Activated T-helper 1 cell treated with Interleukin-2 at 50 U/mL for 16 hours (primary cell): ENCODE data around the gene ADAP1.

Experiments used
- DNase-seq: peaks from one replicate; pipeline ENCODE4 v3.0.0-alpha.2; 2020; ENCODE audit warnings: low read depth

The ADAP1 gene

DNA sequence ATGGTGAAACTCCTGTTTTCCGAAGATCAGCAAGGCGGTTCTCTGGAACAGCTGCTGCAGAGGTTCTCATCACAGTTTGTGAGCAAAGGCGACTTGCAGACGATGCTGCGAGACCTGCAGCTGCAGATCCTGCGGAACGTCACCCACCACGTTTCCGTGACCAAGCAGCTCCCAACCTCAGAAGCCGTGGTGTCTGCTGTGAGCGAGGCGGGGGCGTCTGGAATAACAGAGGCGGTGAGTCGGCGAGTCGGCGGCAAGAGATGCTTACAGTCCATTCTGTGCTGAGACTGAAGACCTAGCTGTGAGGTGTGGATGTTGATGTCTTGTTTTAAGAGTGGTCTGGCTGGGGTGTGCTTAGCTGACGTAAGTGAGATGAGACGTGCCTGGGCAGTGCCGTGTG, 94.3 kb downstream of the ADAP1 start:
- DNase-seq: no peak

DNA sequence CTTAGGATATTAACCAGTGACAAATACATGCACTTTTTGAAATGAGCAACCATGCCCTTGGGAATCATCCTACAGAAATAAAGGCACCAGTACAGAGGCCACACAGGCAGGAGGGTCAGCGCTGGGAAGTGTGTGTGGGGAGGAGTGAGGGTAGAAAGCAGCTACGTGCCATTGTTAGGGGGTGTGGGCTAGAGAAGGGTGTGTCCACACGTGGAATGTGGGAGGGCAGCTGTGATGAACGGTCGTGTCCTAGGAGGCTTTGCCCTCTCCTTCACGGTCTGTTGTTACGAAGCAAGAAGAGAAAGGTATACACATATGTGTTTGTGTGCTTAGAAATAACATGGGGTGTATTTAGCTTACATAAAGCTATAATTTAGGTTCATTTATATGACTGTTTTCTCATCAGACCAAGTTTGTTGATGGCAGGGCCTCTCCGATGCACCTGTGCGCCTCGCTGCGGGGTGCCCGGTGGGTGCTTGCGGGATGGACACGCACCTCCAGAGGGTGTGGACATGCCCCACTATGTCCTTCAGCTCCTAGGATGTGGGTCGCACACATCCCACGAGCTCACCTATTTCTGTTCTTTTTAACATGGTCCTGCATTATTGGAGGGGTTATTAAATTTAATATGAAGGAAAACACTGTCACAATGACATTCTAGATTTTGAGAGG, 95.0 kb downstream of the ADAP1 start:
- DNase-seq: no peak

DNA sequence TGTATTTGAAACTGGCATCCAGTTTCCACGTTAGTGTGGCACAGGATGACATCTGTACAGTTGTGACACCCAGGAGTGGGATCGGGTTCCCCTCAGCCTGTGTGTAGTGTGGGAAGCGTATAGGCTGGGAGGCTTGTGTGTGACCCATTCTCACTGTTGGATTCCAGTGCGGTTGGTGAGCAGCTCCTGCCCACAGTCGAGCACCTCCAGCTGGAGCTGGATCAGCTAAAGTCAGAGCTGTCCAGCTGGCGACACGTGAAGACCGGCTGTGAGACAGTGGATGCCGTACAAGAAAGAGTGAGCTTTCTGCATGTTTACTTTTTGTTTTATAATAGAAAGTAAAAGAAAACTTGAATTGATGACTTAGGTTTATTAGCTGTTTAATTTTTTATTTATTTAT, 96.8 kb downstream of the ADAP1 start:
- no peak for DNase-seq

DNA sequence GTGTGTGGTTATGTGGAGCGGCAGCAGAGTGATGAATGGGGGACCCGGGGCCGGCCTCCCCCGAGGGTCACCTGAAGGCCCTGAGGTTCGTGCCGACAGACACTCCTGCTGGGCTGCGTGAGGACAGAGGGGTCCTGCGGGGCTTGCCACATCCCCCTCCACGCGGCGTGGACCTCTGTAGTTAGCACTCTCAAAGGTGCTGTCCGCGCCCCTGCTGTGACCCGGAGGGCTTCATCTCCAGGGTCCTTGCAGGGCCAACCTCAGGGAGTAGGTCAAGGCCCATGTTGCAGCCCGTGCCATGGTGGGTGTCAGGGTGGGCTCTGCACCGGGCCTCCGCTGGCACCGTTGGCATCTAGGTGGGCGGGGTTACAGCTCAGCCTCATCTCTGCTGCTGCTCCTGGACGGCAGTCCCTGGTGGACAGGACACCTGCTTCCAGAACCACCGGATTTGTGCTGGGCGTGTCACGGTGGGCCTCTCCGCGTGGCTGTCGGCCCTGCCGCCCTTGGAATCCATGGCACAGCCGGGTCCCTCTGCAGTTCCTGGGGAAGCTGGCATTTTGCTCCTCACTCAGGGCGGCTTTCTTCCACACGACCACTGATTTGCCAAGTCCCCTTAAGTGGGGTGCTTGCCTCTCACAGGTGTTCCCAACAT, 97.9 kb downstream of the ADAP1 start:
- DNase-seq: no peak

DNA sequence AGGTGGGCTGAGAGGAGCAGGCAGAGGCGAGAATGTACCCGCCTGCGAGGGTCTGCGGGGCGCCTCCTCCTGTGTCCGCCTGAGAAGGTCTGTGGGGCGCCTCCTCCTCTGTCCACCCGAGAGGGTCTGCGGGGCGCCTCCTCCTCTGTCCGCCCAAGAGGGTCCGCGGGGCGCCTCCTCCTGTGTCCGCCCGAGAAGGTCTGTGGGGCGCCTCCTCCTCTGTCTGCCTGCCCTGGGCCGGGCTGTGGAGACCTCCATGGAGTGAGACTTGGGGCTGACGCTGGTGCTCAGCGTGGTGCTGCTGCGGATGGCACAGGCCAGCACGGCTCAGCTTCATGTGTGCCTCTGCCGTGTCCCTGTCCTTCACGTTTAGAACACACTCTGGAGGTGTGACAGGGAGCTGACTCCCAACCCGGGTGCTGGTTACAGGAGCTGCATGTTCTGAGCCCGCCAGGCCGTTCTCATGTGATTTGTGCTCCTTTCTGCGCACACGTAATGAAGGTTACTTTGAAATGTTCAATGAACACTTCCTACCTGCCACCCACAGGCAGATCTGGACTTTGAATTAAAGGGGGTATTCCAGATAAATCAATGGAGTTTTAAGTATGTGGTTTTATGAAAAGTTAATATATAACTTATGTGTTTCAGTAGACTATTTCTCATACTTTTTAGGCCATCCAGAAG, 98.7 kb downstream of the ADAP1 start:
- DNase-seq: no peak

DNA sequence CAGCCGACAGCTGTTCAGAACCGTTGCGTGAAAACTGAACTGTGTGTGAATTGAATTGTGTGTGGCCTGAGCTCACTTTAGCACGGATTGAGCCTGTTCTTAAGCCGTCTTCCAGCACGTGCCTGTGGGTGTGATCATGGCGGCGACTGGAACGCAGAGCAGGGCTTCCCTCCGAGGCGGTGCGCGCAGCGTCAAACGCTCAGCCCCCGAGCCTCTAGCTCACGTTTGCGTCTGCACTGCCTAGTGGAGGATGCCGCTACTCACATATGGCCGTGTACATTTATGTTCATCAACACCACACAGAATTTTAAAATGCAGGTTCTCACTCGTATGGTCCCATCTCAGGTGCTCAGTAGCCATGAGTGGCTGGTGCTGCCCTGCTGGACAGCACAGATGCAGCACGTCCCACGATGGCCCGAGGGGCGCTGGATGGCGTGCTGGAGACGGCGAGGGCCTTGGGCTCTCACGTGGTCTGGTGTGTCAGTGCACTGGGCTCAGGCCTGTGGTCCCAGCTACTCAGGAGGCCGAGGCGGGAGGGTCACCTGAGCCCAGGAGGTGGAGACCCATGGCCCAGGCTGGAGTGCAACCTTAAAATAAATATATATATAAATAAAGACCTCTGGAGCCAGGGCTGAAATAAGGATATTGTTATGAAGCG, 100.2 kb downstream of the ADAP1 start:
- no peak for DNase-seq

DNA sequence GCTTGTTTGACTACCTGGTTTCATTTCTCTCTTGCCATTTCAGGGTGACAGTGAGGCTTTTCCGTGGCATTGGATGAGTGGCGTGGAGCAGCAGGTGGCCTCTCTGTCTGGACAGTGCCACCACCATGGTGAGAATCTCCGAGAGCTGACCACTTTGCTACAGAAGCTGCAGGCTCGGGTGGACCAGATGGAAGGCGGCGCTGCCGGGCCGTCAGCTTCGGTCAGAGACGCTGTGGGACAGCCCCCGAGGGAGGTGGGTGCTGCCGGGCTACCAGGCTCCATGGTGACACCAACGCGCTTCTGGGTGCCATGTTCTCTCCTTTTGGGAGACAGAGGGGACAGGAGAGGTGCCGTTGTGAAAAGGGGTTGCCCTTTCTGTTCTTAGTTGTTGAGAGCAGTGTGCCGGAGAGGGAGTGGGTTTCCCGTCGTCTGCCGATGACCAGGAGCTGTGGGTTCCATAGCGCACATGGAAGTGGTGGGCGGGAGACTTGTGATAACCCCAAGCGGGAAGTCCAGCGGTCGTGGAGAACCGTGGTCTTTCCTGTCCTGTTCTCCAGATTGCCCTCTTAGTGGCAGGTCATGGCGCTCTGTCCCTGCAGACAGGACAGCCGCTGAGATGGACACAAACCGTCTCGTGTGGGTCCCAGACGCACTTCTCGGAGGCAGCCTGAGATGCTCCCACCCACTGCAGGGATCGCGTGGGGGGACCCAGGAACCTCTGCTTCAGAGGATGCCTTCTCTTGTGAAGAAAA, 100.9 kb downstream of the ADAP1 start:
- DNase-seq: no peak

DNA sequence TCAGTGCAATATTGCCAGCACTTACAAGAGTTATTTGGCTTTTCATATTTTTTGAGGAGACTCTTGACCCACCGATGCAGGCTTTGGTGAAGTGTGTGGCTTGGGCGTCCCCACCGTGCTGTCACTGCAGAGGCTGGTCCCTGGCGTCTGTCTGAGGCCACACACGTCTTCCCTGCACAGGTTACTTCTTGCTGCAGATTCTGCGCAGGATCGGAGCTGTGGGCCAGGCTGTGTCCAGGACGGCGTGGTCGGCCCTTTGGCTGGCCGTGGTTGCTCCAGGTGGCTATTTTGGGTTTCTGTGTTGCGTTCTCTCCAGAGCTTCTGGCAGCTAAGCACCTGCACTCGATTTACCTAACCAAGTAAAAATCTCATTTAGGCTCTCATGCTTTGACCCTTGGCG, 103.3 kb downstream of the ADAP1 start:
- no peak for DNase-seq

DNA sequence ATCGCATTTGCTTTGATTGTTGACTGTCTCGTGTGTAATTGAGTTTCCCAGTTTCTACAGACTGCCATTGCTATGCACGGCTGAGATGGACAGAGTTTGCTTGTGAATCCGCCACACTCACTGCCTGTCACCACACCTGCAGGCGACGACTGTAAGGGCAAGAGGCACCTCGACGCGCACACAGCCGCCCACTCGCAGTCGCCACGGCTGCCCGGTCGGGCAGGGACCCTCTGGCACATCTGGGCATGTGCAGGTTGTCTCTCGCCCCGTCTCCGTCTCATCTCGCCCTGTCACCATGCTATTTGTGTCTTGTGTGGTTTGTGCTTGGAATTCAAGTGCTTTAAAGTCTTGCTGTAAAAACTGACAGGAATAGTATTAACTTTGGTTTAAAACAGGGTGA, 104.7 kb downstream of the ADAP1 start:
- DNase-seq: no peak

DNA sequence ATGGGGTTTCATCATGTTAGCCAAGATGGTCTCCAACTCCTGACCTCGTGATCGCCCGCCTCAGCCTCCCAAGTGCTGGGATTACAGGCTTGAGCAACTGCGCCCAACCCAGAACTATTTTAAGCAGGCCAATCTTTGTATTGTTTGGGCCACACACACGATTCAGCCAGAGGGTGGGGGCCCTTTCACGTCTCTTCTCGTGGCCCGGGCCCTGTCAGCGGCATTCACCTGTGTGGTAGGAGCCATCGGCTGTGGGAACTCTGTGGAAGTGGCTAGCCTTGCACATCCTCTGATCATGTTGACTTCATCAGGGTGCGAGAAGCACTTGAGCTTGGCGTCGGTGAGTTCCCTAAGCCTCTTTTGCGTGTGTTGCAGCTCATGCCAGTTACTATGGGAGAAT, 105.3 kb downstream of the ADAP1 start:
- no peak for DNase-seq
